GM12874 (cell line): ENCODE measurements around the gene LTO1.

Experiments
- TF ChIP-seq, protein P1 (sequence below): IDR thresholded peaks from 2 replicates; pipeline ENCODE4 v1.5.1; 2011; ENCODE audit warnings: low read depth, mild to moderate bottlenecking, control low read depth, low read length, moderate library complexity; ENCODE audit not compliant: insufficient read depth

LTO1 gene

DNA sequence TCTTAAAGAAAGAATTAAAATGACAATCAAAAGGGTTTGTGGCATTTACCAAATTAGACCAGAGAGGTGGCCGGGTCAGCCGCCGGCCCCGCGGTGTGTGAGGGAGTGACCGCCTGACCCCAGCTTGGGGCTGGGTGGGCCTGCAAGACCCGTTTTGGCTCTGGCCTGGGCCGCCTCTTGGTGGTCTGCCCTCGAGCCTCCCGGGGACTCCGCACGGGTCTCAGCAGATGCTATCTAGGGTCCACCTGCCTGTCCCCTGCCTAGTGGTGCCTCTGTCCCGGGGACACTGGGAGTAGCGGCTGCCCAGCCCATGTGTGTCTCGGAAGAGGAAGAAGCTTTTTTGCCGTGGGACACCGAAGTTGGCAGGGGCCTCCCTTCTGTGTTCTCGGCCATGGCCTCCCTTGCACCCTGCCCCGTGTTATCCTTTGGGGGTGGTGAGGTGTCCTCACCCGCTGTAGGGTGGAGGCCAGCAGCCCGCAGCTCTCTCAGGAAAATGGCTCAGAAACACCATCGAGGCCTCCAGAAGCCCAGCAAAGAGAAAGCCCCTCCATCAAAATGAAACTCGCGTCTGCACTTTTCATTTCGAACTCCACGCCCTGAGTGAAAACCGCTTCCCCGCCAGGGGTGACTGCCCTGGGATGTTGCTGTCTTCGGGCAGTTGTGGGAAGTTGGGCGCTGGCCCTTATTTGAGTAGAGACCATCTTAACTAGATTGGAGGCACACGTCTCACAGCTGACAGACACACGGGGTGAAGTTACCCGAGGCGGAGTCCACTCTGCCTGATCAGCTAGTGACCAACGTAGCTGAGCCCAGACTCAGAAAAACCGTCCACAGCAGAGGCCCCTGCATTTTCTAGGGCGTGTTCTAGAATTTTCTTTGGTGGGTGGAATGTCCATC lies 26.2 kb downstream of the LTO1 start:
- TF ChIP-seq, protein P1, sequence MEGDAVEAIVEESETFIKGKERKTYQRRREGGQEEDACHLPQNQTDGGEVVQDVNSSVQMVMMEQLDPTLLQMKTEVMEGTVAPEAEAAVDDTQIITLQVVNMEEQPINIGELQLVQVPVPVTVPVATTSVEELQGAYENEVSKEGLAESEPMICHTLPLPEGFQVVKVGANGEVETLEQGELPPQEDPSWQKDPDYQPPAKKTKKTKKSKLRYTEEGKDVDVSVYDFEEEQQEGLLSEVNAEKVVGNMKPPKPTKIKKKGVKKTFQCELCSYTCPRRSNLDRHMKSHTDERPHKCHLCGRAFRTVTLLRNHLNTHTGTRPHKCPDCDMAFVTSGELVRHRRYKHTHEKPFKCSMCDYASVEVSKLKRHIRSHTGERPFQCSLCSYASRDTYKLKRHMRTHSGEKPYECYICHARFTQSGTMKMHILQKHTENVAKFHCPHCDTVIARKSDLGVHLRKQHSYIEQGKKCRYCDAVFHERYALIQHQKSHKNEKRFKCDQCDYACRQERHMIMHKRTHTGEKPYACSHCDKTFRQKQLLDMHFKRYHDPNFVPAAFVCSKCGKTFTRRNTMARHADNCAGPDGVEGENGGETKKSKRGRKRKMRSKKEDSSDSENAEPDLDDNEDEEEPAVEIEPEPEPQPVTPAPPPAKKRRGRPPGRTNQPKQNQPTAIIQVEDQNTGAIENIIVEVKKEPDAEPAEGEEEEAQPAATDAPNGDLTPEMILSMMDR, result no peak

DNA sequence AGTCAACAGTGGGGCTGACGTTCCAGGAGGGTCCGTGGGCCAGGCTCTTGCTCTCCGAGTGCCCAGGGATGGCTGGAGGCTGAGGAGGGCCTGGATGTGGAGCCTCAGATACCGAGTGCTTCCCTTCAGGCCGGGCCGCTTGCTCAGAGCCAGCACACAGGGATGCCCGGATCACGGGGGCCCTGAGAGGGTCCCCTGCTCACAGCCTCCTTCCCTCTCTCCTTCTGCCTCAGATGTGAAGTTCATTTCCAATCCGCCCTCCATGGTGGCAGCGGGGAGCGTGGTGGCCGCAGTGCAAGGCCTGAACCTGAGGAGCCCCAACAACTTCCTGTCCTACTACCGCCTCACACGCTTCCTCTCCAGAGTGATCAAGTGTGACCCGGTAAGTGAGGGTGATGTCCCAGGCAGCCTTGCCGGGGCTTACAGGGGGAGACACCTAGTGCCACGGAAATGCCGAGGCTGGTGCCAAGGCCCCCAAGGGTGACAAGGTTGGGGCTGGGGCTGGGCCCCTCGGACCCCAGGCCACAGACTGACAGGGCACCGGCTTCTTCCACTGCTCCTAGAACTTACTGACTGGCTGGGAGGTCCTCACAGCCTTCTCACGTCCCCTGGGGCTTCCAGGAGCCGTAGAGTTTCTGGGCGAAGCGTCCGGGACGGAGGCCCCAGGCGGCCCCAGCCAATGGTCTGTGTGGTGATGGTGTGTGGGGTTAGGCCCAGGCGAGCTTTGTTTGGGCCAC lies 27.2 kb downstream of the LTO1 start:
- TF ChIP-seq, protein P1, result no peak

DNA sequence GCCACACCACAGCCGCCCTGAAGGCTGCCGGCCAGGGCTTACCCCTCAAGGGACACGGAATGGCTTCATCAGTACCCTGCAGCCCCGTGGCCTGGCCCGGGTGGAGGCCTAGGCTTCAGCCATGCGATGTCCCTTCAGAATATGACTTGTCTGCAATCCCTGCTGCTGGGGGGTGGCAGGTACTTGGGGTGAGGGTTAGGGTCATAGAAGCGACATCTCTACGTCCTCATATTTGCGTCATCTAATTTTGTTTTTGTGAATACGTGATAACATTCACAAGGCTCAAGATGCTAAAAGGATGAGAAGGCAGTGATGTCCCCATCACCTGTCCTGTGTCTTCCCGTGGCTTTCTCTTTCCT lies 27.8 kb downstream of the LTO1 start:
- TF ChIP-seq, protein P1, result no peak

DNA sequence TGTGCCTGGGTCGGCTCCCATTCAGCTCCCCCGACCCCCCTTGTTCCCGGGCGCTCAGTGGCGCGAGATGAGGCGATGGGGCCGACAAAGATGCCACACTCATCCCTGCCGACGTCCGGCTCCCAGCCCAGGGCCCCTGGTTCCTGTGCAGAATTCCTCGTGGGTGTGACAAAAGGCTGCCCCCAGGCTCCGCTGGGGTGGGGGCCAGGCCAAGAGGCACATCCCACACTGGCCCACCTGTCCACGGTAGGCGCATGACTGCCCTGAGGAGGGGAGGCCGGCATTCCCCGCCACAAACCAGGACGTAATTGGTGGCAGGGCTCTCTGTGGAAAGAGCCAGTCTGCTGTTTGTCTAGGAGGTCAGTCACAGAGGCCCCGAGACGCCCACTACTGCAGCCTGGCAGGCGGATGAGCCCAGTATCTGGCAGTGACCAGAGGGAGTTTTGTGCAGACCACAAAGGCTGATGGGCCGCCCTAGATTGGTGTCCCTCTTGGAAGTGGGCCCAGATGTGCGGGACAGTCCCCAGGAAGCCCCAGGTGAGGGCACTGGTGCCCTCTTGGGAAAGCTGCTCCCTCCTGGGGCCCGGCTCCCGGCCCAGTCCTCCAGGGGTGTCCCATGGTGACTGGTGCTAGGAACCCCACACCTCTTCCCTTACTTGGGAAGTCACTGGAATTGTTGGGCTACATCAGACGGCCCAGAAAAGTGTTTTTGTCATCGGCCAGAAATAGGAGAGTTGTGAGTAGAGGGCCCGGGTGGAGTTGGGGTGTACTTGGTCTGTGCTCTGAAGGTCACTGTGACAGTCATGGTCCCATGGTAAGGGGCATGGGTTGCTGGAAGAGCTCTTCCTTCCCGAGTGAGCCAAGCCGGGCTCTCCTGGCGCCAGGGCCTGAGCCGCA lies 28.4 kb downstream of the LTO1 start:
- TF ChIP-seq, protein P1, result no peak

DNA sequence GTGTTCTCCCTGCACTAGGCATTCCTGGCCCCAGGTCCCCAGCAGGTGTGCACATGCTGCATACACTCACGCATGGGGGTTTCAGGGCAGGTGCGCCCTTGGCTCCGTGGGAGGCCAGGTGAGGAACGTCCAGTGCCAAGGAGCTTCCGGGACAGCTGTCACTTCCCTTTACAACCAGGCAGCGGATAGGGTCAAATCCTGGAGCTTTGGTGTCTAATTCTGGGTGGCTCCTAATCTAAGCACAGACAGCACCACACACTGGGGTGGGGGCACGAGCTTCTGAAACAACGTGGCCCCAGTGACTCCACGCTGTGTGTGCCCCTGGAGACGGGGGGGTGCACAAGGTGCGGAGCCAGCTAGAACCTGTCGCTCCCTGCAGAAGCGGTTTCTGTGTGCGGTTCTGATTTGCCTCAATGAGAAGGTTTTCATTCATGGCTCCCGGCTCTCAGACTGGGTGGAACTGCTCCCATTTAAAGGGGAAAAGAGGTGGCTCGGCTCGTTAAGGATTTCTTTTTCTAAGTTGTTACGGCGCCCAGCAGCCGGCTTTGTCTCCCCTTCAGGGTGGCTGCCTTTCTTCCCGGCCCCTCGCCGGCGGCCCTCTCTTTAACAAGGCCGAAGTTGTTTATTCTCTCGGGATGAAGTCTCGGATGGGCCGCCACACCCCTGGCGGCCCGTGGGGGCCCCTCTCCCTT lies 29.2 kb downstream of the LTO1 start:
- TF ChIP-seq, protein P1, result no peak

DNA sequence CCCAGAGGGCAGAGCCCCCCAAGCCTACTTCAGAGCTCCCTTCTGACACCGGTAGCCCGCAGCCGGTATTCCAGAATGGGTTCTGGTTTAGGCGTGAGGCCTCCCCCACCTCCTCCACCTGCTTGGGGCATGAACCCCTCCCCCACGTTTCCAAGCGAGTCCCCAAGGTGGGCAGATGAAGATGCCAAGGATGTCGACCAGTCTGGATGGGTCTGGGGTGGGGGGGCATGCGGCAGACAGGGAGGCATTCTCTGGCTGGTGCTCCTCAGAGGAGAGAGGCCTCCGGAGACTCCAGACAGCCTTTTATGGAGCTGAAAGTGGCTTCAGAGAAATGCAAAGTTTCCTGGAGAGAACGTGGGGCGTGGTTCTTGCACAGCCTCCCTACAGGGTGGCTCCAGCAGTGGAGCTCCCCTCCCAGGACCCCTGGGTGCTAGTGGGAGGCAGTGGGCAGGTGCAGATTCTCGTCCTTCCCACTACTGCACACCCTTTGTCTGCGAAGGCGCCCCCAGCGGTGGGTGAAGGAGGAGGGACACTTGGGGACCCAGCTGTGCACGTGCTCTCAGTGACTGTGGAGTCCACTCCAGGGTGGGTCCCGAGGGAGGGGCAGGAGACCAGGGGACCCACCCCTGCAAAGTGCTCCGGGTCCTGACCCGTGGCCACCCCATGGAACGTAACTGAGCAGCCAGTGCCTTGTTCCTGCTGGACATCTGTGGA lies 30.0 kb downstream of the LTO1 start:
- TF ChIP-seq, protein P1, result no peak
